GM12874 (cell line): ENCODE results near the gene PCCA.

Experiments
- CTCF ChIP-seq: IDR thresholded peaks from 2 replicates; pipeline ENCODE4 v1.5.1; 2011; ENCODE audit warnings: low read depth, mild to moderate bottlenecking, control low read depth, low read length, moderate library complexity; ENCODE audit not compliant: insufficient read depth

PCCA gene

DNA sequence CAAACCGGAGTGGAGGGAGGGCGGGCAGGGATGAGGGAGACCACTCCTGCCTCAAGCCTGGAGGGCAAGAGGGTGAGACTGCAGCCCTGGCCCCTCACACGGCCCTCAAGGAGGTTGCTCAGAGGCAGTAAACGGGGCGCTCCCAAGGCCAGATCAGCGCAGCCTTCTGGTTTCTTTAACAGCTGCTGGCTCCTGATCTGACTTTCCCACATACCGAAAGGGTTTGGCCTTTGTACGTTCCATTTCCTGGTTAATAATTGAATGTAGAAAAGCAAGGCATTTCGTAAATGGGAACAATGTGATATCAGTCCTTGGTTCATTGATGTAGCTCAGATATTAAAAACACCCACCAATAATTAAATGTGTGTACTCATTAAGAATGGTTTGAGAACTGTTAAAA lies 428.2 kb downstream of the PCCA start:
- no peak for TF ChIP-seq CTCF

DNA sequence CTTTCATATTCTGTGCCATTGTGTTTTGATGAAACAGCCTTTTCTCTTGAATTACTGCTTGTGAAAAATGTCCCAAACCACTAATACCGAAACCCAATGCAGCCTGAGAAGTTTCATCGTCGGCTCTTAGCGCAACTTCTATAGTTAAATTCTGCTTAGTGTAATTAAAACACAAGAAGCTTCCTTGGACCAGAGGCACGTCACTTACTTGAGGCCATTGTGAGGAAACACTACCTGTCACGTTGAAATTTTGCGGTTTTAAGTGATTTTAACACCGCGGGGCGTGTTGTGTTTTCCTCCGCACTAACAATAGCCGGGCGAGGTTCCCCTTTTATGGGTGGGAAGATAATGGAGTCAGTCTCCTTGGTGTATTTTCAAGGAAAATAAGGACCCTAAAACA lies 428.8 kb downstream of the PCCA start:
- TF ChIP-seq CTCF: no peak

DNA sequence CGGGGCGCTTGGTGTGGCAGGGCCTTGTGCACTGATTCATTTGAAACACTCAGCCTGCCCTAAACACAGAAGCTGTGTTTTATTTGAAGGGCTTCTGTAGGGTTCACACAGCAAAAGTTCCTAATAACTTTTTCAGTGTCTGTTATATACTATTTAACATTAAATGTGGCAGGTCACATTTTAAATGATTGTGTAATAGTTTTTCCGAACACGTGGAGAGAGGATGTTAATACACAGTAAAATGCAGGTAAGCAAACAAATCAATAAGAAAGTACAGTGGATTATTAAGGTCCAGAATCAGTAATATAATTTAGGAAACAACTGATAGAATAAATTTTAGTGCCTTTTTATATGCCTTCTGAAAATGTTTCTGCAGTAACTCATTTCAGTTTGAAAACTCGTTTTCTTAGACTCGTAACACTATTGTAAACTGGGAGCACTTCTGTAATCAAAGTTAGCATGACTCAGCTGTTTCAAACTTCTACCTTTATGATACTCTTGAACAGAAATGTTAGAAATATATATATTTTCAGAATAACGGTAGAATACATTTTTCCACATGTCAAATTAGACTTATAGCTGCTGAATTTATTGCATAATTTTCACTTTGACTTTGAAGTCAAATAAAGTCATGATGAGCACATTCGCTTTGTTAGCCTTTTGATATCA lies 429.6 kb downstream of the PCCA start:
- no peak for TF ChIP-seq CTCF

DNA sequence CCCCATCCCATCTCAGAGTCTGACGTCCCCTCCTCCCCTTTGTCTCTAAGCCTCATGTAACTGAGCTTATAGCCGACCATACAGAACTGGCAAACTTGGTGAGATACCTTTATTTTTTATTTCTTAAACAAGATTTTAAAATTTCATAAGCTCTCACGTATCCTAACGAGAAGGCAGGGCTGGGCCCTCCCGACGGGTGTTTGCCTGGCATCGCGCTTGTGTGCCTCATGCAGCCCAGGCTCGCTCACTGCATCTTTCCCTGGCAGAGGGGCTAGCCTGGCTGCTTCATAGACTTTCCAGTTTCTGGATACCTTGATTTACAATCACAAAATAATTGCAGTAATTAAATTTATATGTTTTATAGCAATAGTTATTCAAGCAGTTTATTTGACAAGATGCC lies 430.7 kb downstream of the PCCA start:
- TF ChIP-seq CTCF: no peak

- TF ChIP-seq CTCF: no peak
Observed at GRCh38 chr13:100520936-100521850, 432.3 kb downstream of the PCCA start.

- no peak for TF ChIP-seq CTCF
Observed at GRCh38 chr13:100521851-100522617, 433.1 kb downstream of the PCCA start.
